ENCODE results near the gene NCF1. TPM values are rescaled to one million over a fixed set of nuclear protein-coding genes. Genes with fewer than 3 reads are reported as not detected.
"Not testable (repeated sequence)": the region's sequence is repeated elsewhere in the genome, so short reads cannot be mapped to it uniquely, and the experiment has no call there.

Gene NCF1
- total and polyA plus RNA-seq, 3 experiments from 2014 or later = 0.27 to 7.7 (median 0.92) TPM

DNA sequence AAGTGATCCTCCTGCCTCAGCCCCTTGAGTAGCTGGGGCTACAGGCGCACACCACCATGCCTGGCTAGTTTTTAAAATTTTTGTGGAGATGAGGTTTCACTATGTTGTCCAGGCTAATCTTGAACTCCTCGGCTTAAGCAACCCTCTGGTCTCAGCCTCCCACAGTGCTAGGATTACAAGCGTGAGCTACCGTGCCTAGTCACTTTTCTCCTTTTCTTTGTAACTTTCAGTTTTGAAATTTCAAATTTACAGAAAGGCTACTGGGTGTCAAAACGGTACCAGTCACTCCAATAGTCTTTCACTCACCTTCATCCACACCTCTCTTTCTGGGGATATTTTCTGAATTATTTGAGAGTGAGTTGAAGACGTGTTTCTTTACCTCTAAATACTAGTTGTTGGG is 1.3 kb downstream of the NCF1 start:
- H3K27ac ChIP-seq (ENCODE audit: low read depth, low read length); H3K9me3 Mint-ChIP-seq; H3K27me3 ChIP-seq (ENCODE audit: insufficient read depth, low read length, poor library complexity, severe bottlenecking); H3K36me3 ChIP-seq (ENCODE audit: insufficient read depth, low read length); H3K36me3 Mint-ChIP-seq; DNase-seq; H3K27me3 Mint-ChIP-seq; H3K4me3 Mint-ChIP-seq; CTCF ChIA-PET; H3K27ac Mint-ChIP-seq; H3K4me3 ChIP-seq (ENCODE audit: low read length); H3K4me1 Mint-ChIP-seq; POLR2A ChIA-PET; H3K4me1 ChIP-seq (ENCODE audit: insufficient read depth, low read length); H3K9me3 ChIP-seq (ENCODE audit: low read length): not testable (repeated sequence)

DNA sequence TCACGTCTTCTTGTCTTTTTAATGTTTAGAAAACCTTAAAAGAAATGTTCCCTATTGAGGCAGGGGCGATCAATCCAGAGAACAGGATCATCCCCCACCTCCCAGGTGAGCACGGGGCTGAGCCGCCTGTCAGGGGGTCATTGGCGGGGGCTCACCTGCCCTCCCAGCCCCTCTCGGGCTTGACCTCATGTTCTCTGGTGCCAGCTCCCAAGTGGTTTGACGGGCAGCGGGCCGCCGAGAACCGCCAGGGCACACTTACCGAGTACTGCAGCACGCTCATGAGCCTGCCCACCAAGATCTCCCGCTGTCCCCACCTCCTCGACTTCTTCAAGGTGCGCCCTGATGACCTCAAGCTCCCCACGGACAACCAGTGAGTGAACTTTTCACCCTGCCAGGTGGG is 5.2 kb downstream of the NCF1 start:
- H3K9me3 Mint-ChIP-seq, H3K27me3 Mint-ChIP-seq, CTCF ChIA-PET: not testable (repeated sequence)

DNA sequence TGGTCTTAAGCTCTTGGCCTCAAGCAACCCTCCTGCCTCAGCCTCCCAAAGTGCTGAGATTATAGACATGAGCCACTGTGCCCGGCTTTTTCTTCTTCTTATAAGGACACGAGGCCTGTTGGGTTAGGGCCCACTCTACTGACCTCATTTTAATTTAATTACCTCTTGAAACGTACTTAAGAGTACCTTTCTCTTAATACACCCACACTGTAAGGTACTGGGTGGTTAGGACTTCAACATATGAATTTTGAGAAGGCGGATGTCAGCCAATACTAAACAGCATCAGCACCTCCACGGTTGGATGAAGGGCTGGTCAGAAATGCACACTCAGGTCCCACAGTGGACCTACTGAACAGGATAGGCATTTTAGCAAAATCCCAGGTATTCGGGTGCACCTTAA is 7.9 kb downstream of the NCF1 start:
- H3K27me3 Mint-ChIP-seq; H3K36me3 ChIP-seq (ENCODE audit: insufficient read depth, low read length); H3K36me3 Mint-ChIP-seq; H3K4me1 ChIP-seq (ENCODE audit: insufficient read depth, low read length); H3K27ac ChIP-seq (ENCODE audit: low read depth, low read length); H3K9me3 Mint-ChIP-seq; H3K9me3 ChIP-seq (ENCODE audit: low read length); DNase-seq; H3K4me1 Mint-ChIP-seq; H3K27me3 ChIP-seq (ENCODE audit: insufficient read depth, low read length, poor library complexity, severe bottlenecking); POLR2A ChIA-PET; CTCF ChIA-PET; H3K4me3 ChIP-seq (ENCODE audit: low read length); H3K27ac Mint-ChIP-seq; H3K4me3 Mint-ChIP-seq: not testable (repeated sequence)

More for the DNA sequence above, 5.2 kb downstream of the NCF1 start:
- H3K4me1 ChIP-seq (ENCODE audit: insufficient read depth, low read length); H3K4me3 Mint-ChIP-seq; H3K4me1 Mint-ChIP-seq; H3K9me3 ChIP-seq (ENCODE audit: low read length); H3K27me3 ChIP-seq (ENCODE audit: insufficient read depth, low read length, poor library complexity, severe bottlenecking); H3K36me3 Mint-ChIP-seq; POLR2A ChIA-PET; H3K36me3 ChIP-seq (ENCODE audit: insufficient read depth, low read length); H3K27ac ChIP-seq (ENCODE audit: low read depth, low read length); H3K4me3 ChIP-seq (ENCODE audit: low read length); DNase-seq; H3K27ac Mint-ChIP-seq: not testable (repeated sequence)

DNA sequence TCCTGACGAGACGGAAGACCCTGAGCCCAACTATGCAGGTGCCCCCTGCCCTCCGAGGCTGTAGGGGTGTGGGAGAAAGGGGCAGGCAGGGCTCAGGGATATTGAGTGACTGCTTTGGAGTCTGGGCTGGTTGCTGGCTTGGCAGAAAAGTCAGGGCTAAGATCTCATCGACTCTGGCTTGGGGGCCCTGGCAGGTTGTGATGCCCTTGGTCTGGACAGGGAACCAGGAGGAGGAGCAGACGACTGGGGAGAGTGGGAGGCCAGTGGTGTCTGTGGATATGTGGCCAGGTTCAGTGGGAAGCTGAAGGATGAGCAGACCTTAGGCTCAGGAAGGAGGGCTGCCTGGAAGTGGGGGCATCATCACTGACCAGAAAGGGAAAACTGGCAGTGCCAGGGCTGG is 9.8 kb downstream of the NCF1 start:
- CTCF ChIA-PET; H3K27ac Mint-ChIP-seq; H3K4me1 ChIP-seq (ENCODE audit: insufficient read depth, low read length); H3K27ac ChIP-seq (ENCODE audit: low read depth, low read length); H3K9me3 ChIP-seq (ENCODE audit: low read length); POLR2A ChIA-PET; DNase-seq; H3K4me1 Mint-ChIP-seq; H3K9me3 Mint-ChIP-seq; H3K4me3 ChIP-seq (ENCODE audit: low read length); H3K27me3 Mint-ChIP-seq; H3K36me3 ChIP-seq (ENCODE audit: insufficient read depth, low read length); H3K36me3 Mint-ChIP-seq; H3K27me3 ChIP-seq (ENCODE audit: insufficient read depth, low read length, poor library complexity, severe bottlenecking); H3K4me3 Mint-ChIP-seq: not testable (repeated sequence)

DNA sequence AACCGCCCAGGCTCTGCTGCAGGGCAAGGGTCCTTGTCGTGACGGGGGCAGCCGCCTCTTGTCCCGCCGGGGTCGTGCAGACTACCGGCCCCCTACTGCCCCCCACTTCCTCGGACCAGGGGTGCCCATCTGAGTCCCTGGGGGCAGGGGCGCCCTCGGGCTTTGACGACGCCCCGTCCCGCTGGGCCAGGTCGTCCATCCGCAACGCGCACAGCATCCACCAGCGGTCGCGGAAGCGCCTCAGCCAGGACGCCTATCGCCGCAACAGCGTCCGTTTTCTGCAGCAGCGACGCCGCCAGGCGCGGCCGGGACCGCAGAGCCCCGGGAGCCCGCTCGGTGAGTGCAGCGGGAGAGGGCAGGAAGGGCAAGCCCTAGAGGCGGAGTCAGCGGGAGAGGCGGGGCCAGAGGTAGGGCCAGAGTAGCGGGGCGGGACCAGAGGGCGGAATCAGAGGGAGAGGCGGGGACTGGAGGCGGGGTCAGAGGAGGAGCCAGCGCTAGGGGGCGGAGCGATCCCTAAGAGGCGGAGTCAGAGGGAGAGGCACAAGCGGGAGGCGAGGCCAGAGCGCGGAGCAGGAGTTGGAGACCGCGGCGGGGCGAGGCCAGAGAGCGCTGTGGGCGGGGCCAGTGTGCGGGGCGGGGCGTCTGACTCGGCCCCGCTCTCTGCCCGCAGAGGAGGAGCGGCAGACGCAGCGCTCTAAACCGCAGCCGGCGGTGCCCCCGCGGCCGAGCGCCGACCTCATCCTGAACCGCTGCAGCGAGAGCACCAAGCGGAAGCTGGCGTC is 14.7 kb downstream of the NCF1 start:
- POLR2A ChIA-PET; H3K36me3 ChIP-seq (ENCODE audit: insufficient read depth, low read length); H3K36me3 Mint-ChIP-seq; H3K27ac ChIP-seq (ENCODE audit: low read depth, low read length); CTCF ChIA-PET; H3K27me3 ChIP-seq (ENCODE audit: insufficient read depth, low read length, poor library complexity, severe bottlenecking); H3K27me3 Mint-ChIP-seq; H3K4me1 ChIP-seq (ENCODE audit: insufficient read depth, low read length); H3K4me3 ChIP-seq (ENCODE audit: low read length); H3K4me1 Mint-ChIP-seq; H3K9me3 Mint-ChIP-seq; H3K9me3 ChIP-seq (ENCODE audit: low read length): not testable (repeated sequence)
- Mint-ChIP-seq H3K27ac (peak overlapping the region in 1 of 8 donors; percentile 61), H3K4me3 (peak overlapping the region; percentile 57 to 82 (median 64))
- DNase-seq = peak; percentile 91 to 99 (median 97)

DNA sequence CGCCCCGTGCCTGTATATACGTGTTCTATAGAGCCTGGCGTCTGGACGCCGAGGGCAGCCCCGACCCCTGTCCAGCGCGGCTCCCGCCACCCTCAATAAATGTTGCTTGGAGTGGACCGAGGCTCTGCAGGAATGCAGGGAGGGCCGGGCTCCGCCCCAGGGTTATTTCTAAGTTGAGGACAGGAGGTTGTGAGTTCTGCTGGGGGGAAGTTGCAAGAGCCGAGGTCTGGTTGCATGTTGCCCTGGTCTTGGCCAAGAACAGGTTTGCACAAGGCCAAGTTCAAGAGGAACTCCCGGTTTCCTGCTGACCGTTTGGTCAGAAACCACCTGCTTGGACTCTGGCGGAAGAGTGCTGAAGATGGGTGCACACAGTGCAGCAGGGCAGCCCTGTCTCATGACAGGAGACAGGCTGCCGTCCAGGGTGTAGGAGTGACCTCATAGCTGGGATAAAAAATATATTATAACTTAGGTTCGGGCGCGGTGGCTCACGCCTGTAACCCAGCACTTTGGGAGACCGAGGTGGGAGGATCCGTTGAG is 15.5 kb downstream of the NCF1 start:
- POLR2A ChIA-PET; H3K4me1 ChIP-seq (ENCODE audit: insufficient read depth, low read length); DNase-seq; H3K4me1 Mint-ChIP-seq; H3K4me3 ChIP-seq (ENCODE audit: low read length); H3K27me3 ChIP-seq (ENCODE audit: insufficient read depth, low read length, poor library complexity, severe bottlenecking); H3K36me3 ChIP-seq (ENCODE audit: insufficient read depth, low read length); H3K9me3 Mint-ChIP-seq; CTCF ChIA-PET; H3K9me3 ChIP-seq (ENCODE audit: low read length); H3K27ac ChIP-seq (ENCODE audit: low read depth, low read length); H3K36me3 Mint-ChIP-seq; H3K27ac Mint-ChIP-seq; H3K27me3 Mint-ChIP-seq; H3K4me3 Mint-ChIP-seq: not testable (repeated sequence)

DNA sequence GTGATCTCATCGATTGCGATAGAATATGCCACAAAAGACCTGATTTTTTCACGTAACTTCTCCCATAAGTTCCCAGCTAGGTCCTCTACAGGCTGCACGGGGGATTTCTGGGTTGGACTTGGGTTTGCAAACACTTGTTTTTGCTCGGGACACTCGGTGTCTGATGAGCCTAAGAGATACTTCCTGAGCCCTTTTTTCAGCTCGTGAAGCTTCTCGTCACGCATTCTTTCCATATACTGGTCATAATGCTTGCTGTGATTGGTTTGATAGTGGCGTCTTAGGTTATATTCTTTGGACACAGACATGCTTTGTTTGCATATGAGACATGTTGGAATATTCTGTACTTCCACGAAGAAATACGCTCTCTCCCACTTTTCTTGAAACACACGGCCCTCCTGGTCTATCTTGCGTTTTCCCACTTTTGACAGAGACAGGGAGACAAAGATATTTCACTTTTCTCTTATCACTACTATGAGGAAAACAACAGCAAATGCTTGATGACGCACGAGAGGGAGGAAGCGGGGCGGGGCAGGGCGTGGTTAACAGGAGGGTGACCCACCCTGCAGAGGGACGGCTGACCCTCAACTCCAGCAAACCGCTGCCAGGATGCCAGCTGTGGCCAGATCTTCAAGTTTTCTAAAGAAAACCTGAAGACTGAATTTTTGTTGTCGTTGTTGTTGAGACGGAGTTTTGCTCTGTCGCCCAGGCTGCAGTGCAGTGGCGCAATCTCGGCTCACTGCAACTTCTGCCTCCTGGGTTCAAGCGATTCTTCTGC is 24.2 kb downstream of the NCF1 start:
- not testable (repeated sequence) for DNase-seq

DNA sequence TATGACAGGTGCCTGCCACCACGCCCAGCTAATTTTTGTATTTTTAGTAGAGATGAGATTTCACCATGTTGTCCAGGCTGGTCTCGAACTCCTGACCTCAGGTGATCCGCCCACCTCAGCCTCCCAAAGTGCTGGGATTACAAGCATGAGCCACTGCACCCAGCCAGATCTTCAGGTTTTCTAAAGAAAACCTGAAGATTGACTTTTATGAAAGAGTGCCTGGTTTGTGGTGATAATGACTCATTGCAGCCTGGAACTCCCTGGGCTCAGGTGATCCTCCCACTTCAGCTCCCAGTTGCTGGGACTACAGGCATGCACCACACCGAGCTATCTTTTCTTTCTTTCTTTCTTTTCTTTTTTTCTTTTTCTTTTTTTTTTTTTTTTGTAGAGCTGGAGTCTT is 24.8 kb downstream of the NCF1 start:
- DNase-seq; POLR2A ChIA-PET; H3K27me3 ChIP-seq (ENCODE audit: insufficient read depth, low read length, poor library complexity, severe bottlenecking); H3K27ac Mint-ChIP-seq; H3K27ac ChIP-seq (ENCODE audit: low read depth, low read length); H3K27me3 Mint-ChIP-seq; H3K4me3 Mint-ChIP-seq; CTCF ChIA-PET; H3K4me1 ChIP-seq (ENCODE audit: insufficient read depth, low read length); H3K9me3 ChIP-seq (ENCODE audit: low read length); H3K36me3 Mint-ChIP-seq; H3K4me3 ChIP-seq (ENCODE audit: low read length); H3K9me3 Mint-ChIP-seq; H3K4me1 Mint-ChIP-seq; H3K36me3 ChIP-seq (ENCODE audit: insufficient read depth, low read length): not testable (repeated sequence)

More for the DNA sequence above, 24.2 kb downstream of the NCF1 start:
- H3K27ac Mint-ChIP-seq; H3K4me3 ChIP-seq (ENCODE audit: low read length); H3K36me3 ChIP-seq (ENCODE audit: insufficient read depth, low read length); H3K27ac ChIP-seq (ENCODE audit: low read depth, low read length); H3K36me3 Mint-ChIP-seq; H3K9me3 Mint-ChIP-seq; H3K27me3 ChIP-seq (ENCODE audit: insufficient read depth, low read length, poor library complexity, severe bottlenecking); H3K4me3 Mint-ChIP-seq; H3K27me3 Mint-ChIP-seq; CTCF ChIA-PET; POLR2A ChIA-PET; H3K9me3 ChIP-seq (ENCODE audit: low read length); H3K4me1 ChIP-seq (ENCODE audit: insufficient read depth, low read length); H3K4me1 Mint-ChIP-seq: not testable (repeated sequence)

All from CD8-positive, alpha-beta memory T cell (primary cell).